Activated CD8-positive, alpha-beta memory T cell treated with anti-CD3 and anti-CD28 coated beads for 36 hours (primary cell): Measurements from ENCODE around the gene HCFC1. TPM values are rescaled to one million over a fixed set of nuclear protein-coding genes. Genes with fewer than 3 reads are reported as not detected.

ENCODE experiments used
- CTCF ChIA-PET: fragments of 350-600 bp; sonication (Branson Sonifier 250); formaldehyde crosslinking; loops from one replicate; lab custom pipeline; 2021; ENCODE audit warnings: antibody characterized with exemption; lab: Charles Lee
- POLR2A ChIA-PET: fragments of 350-600 bp; sonication (Branson Sonifier 250); formaldehyde crosslinking; loops from one replicate; lab custom pipeline; 2021; ENCODE audit warnings: antibody characterized with exemption; lab: Charles Lee
- total RNA-seq, 2 experiments: library from RNA; stranded (reverse); gene quantifications; one replicate each; pipeline ENCODE4 v1.2.3, GENCODE V29; 2021

The HCFC1 gene
- total RNA-seq, 2 experiments from 2014 or later = 136 to 142 TPM

DNA sequence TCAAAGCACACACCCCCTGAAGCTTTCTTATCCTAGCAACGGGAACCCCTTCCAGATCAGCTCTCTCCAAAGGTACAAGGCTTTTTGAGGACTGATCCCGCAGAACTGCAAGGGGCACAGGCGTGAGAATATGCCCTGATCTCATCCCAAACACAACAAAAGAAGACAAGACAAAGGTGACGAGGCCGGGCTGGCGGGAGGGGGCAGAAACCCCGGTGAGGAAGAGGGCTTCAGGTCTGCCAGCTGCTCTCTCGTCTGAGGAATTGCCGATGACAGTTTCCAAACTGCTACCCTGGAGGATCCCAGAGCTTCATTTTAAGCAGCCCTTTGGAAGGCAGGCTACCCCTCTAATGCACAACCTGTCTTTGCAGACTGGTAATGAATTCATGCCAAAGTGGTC is 3.4 kb downstream of the HCFC1 start:
- ChIA-PET CTCF (interaction anchor here (1.5 to 2.9 kb wide), 2 partner anchors 15 to 21 kb away, joined by 6 to 14 read pairs; no protein-coding TSS in a partner anchor), POLR2A (interaction anchor here (1.0 to 1.4 kb wide), 3 partner anchors 9 to 42 kb away, joined by 3 to 5 read pairs (median 5); partner anchors contain the start of gene ARHGAP4)

DNA sequence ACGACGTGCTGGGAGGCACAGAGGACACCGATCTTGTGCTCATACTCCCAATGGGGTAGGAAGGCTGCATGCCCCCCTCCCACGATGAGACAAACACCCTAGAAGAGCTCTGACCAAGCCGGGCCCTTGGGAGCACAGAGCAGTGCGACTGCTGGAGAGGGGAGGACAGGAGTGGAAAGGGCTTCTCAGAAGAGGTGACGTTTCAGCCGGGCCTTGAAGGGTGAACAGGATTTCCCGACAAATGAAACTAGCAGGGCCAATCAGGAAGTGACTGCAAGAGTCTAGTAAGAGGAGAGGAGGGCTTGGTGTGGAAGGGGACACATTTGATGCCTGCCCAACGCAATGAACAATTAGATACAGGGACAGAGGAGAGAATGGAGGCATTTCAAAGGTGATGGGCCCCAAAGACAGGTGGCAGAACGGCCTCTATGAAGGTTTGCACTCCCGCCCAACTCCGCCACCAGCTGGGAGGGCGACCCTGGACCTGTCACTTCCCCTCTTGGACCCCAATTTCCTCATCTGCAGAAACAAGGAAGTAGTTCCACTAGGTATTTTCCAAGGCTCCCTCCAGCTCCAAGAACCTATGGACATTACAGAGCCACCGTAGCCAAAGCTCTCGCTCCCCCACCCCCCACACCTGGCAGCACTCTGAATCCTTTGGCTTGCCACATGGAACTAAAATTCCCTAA is 3.9 kb downstream of the HCFC1 start:
- CTCF ChIA-PET = interaction anchor here (0.6 to 2.9 kb wide), 4 partner anchors 15 to 63 kb away, joined by 3 to 14 read pairs (median 6); no protein-coding TSS in a partner anchor

DNA sequence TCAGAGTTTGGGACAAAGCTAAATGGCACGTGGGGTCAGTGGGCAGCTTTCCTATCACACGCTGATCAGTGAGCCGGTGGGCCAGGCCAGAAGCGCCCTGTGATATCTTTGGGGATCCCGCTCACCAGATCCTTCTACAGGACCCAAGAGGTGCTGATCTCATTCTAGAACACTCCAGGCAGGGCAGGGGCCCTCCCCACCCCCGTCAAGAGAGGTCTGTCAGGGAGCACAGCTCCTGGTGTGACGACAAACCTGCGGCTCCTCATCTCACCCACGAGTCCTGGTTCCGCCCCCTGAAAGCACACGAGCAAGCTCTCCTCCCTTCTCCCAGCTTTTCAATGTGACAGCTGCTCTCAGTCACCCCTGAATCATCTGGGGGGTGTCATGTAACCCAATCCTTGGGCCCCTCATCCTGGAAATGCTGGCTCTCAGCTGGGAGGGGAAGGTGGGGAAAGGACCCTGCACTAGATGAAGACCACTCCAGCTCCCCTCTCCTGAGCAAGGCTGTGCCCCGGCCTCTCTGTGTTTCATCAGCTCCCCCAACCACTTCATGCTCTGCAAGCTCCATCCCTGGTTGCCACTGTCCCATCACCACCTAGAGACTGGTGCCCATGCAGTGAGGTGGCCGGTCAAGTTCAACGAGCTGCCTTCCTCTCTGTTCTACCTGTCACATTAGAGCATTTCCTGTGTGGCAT is 4.6 kb downstream of the HCFC1 start:
- ChIA-PET CTCF (interaction anchor here (0.6 to 2.9 kb wide), 5 partner anchors 15 to 64 kb away, joined by 3 to 14 read pairs (median 7); no protein-coding TSS in a partner anchor), POLR2A (interaction anchor here (0.7 to 1.3 kb wide), 4 partner anchors 14 to 46 kb away, joined by 4 to 5 read pairs (median 4); no protein-coding TSS in a partner anchor)

More for the DNA sequence above, 3.9 kb downstream of the HCFC1 start:
- POLR2A ChIA-PET = interaction anchor here (0.6 to 1.4 kb wide), 6 partner anchors 8 to 89 kb away, joined by 3 to 5 read pairs (median 4); partner anchors contain the start of gene ARHGAP4

DNA sequence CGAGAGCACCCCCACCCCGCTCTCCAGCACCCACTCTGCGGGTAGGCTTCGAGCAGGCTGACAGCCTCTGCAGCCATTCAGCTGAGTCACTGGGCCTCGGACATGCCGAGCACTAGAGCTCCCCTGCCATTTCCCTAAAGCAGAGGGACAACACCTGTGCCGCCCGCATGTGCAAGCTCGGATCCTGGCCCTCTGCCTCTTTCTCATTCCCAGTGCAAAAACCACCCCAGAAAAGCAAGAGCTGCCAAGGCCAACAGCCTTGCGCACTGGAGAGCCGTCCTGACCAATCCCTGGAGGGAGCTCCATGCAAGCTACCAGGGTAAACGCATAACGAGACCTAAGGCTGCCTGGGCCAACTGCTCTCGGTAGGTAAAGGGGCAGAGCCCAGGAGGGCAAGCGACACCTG is 5.3 kb downstream of the HCFC1 start:
- CTCF ChIA-PET = interaction anchor here (1.0 to 2.9 kb wide), 4 partner anchors 14 to 47 kb away, joined by 4 to 14 read pairs (median 8); no protein-coding TSS in a partner anchor
- POLR2A ChIA-PET = interaction anchor here (0.7 to 1.3 kb wide), 3 partner anchors 22 to 41 kb away, joined by 3 to 5 read pairs (median 4); partner anchors contain the start of gene RENBP

DNA sequence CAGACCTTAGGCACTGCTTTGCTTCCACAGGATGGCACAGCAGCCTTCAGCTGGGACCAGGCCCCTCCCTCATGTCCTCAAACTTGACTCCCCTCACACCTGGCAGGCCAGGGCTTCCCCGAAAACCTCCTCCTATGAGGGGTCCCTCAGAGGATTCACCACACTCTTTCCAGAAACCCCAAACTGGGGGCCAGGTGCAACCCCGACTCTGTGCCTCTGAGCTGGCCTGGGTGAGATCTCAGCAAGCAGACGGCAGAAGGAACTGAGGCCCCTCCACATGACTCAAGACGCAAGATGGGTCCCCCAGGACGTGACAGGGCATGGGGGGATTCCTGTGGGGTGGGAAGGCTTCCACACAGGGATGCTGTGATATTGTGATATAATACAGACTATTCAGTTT is 6.2 kb downstream of the HCFC1 start:
- CTCF ChIA-PET = interaction anchor here (1.0 to 2.9 kb wide), 3 partner anchors 13 to 41 kb away, joined by 3 to 14 read pairs (median 10); no protein-coding TSS in a partner anchor
- POLR2A ChIA-PET = no interaction called here

DNA sequence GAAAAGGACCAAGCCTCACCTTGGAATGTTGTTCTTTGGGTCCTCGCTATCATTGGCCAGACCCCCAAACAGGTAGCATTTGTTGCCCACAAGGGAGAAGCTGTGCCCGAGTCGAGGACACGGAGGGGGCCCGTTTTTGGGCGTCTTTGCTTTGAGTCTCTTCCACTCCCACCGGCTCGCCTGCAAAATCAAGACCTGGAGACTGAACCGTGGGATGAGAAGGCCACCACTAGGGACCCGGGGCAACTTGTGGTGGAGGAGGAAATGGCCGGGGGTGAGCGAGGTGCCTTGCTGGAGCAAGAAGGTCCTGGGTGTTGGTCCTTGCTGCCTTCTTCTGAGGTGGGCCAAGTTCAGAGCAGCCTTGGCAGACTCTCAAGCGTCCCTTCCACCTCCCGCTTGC is 7.5 kb downstream of the HCFC1 start:
- ChIA-PET CTCF (no interaction called here), POLR2A (no interaction called here)

DNA sequence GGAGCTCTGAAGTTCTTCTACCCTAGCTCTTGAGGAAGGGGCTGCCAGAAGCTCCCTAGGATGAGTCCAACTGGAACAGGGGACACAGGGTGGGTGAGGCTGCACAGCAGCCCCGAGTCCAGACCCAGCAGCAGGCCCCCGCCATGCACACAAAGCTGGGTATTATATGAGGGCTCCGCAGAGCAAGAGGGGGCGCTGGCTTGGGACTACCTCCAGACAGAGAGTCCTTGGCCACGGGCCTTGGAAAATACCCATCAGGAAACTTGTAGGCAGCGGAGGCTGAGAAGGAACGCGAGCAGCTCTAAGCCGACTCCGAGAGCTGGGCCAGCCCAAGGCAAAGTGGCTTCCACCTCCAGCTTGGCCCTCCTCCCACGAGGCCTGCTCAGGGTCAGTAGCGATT is 8.1 kb downstream of the HCFC1 start:
- POLR2A ChIA-PET = no interaction called here
- CTCF ChIA-PET = interaction anchor here (2.0 kb wide), 1 partner anchor 16 kb away, joined by 5 read pairs; no protein-coding TSS in a partner anchor

DNA sequence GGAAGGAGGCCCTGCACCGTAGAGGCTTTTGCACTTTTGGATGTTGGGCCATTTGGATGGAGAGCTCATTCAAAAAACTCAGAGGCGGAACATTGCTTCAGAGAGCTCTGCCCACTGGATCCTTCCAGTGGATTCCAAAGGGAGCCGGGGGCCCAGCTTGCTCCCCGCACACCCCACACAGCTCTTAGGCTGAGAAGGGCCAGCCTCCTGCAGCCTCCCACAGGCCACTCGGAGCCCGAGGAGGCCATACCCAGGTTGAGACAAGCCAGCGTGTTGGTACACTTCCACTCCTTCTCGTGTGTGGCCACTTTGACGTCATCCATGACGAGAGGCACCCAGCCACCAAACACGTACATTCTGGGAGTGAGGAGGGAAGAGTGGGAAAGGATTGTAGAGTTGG is 10.3 kb downstream of the HCFC1 start:
- ChIA-PET CTCF (interaction anchor here (0.6 kb wide), 1 partner anchor 47 kb away, joined by 3 read pairs; no protein-coding TSS in a partner anchor), POLR2A (interaction anchor here (1.2 kb wide), 1 partner anchor 9 kb away, joined by 3 read pairs; no protein-coding TSS in a partner anchor)

DNA sequence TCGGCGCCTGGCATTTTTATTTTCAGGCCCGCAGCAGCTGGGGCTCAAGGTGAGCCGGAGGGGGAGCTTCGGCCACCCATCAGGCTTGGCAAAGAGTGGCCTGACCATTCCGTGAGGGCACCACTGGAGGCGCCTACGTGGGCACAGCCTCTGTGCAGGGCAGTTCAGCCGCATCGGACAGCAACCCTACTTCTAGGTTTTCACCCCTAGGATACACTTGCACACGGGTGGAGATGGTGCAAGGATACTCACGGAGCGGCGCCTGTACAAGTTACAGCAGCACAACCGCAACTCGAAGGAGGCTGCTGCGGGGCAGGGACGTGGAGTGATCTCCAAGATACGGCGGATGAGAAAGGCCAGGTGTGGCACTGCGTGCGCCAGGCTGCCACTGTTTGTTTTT is 10.8 kb downstream of the HCFC1 start:
- CTCF ChIA-PET = no interaction called here
- POLR2A ChIA-PET = no interaction called here

DNA sequence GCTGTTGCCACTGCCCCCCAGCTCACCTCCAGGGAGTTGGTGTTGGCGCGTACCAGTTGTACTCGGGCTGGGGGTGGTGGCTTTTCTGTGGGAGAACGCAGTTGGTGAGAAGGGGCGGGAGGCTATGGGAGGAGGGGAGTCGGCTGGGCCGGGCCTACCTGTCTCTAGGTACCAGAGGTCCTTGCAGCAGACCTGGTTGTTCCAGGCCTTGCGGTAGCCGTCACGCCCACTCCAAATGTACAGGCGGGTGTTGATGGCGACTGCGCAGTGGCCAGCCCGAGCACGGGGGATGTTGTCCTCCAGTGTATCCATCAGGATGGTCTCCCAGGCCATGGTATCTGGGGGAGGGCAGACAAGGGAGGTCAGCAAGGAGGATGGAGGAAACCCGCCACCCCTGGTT is 11.5 kb downstream of the HCFC1 start:
- ChIA-PET POLR2A (interaction anchor here (1.2 kb wide), 1 partner anchor 8 kb away, joined by 3 read pairs; no protein-coding TSS in a partner anchor), CTCF (no interaction called here)

DNA sequence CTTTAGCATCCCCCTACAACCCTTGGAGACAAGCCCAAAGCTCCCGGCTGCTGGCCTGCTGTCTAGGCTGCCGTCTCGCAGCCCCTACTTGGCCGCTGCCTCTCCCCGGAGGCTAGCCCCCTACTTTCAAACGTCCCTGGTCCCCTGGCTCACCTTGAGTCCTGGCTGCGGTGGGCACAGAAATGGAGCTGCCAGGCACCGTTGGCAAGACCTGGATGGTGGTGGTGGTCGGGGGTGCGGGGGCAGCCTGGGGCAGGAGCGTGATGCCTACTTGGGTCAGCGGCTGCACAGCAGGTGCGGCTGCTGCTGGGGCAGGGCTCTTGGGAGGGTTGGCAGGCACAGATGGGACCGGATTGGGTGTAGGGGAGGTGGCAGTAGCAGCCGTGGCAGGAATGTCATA is 12.0 kb downstream of the HCFC1 start:
- ChIA-PET POLR2A (interaction anchor here (1.2 kb wide), 1 partner anchor 9 kb away, joined by 3 read pairs; no protein-coding TSS in a partner anchor), CTCF (no interaction called here)

DNA sequence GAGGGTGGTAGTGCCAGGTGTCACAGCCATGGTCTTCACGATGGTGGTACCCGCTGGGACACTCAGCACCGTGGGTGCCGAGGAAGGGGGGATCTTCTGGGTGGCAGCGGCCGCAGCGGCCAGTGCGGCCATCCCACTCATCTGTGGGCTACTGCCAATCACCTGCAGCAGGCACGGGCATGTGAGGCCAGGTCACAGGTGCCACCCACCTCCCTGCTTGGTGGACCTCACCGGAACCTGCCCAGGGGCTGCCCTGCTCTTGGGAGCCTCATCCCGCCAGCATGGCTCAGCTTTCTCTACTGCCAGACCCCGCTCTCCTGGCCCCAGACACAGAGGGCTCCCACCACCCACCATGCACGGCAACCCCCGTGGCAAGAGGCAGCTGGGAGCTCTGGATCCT is 13.0 kb downstream of the HCFC1 start:
- ChIA-PET CTCF (no interaction called here), POLR2A (interaction anchor here (1.2 kb wide), 1 partner anchor 10 kb away, joined by 3 read pairs; no protein-coding TSS in a partner anchor)

DNA sequence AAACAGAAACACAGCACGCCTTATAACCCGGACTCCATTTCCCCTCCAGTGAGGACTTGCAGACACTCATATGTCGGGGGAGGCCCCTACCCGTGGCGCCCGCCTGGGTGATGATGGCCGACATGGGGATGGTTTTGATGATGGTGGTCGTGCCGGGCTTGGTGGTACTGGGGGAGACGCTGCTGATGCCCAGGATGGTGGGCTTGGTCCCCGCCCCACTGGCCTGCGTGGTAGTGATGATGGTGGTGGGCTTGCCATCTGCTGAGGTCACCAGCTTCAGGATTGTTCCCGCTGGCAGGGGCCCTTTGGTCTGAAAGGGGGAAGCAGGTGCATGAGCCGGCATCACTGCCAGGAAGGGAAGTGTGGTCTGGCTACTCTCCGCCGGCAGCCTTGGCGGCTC is 14.4 kb downstream of the HCFC1 start:
- ChIA-PET POLR2A (no interaction called here), CTCF (no interaction called here)

DNA sequence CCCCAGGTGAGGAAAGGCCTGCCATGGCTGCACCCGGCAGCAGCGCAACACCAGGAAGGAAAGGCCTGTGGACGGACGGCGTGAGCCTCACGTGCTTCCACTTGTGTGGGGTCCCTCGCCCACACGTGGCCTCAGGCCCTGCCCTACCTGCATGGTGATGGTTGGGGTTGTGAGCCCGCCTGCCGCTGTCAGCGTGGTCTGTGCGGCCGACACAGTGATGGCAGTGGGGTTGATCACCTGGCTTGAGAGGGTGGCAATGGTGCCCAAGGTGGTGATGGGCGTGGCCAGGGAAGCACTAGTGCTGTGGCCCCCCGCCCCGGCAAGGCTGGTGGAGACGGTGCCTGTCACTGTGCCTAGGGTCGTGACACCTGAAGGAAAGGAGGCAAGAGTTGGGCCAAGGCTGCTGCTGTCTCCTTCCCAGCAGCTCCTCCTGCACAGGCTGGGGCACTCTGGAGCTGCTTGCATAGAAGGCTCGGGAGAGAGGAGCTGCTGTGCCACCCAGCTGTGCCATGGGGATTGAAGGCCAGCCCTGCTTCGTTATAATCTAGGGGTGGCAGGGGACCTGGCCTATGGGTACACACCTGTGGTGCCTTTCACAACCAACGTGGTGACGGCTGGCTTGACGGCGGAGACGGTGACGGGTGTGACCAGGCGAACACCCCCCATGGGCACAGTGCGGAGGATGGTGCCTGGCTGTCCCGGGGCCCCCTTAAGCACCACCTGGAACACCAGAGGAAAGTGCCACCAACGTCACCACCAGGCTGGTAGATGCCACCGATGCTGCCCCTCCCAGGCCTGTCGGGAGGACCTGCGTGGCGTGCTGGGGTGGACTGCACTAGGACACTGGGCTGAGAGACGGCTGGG is 15.3 kb downstream of the HCFC1 start:
- POLR2A ChIA-PET = no interaction called here
- CTCF ChIA-PET = no interaction called here

DNA sequence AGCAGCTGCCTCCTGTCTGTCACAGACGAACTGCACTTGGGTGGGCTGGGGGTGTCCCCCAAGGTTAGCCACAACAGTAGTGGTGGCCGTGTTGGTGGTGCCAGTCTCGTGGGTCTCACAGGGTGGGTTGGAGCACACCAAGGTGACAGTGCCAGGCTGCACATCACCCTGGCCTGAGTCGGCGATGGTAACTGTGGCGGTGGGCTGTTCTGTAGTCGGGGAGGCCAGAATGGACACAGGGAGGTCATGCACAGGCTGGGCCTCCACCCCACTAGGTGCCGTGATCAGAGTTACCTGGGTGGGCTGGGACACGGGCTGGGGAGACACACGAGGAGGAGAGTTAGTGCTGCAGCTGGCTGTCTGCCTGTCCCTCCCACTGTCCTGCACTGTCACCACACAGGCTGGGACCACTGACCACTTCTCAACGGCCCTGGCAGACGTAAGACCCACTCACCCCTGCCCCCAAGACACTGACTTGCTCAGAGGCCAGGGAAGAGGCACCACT is 16.3 kb downstream of the HCFC1 start:
- POLR2A ChIA-PET = no interaction called here
- CTCF ChIA-PET = no interaction called here

DNA sequence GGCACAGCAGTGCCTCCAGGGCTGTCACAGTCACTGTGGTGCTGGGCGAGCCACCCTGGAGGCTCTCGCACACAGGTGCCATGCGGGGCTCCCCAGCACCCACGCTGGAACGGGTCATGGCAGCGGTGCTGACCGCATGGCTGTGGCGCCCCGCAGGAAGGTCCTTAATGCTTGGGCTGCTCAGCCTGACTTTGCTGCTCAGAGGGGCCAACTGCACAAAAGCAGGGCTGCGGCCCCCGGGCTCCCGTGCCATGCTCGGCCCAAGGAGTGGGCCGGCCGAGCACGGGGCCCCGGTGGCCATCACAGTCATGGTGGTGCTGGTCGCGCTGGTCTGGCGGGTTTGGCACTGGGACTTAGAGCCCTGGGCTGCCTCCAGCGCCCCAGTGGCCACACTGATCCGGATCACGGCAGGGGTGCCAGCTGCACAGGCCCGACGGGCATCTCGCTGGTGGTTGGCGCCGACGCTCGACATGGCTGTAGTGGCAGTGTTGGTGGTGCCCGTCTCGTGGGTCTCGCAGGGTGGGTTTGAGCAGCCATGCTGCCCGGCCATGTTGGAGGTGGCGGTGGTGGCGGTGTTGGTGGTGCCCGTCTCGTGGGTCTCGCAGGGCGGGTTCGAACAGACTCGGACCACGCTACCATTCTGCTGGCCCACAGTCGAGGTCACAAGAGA is 16.9 kb downstream of the HCFC1 start:
- CTCF ChIA-PET = no interaction called here
- POLR2A ChIA-PET = no interaction called here

DNA sequence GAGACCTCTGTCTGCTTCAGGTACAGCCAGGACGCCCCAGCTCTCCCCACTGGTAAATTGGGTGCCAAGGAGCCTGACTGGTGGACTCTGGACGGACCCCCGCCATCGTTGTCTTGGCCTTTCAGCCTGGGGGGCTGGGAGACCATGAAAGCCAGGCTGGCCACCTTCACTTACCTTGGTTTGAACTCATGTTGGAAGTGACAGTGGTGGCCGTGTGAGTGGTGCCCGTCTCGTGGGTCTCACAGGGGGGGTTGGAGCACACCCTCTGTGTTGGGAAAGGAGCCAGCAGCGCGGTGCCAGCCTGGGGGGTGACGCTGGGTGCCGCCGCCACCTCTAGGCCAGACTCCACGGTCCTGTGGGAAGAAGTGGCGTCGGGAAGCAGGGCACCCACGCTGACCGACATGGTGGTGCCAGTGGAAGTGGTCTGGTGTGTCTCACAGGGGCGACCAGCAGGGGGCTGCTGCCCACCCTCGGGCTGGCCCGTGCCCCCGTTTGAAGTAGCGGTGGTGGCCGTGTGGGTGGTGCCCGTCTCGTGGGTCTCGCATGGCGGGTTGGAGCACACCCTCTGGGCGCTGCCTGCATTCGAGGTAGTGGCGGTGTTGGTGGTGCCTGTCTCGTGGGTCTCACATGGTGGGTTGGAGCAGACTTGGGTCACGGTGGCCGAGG is 17.6 kb downstream of the HCFC1 start:
- ChIA-PET CTCF (interaction anchor here (2.0 kb wide), 1 partner anchor 14 kb away, joined by 6 read pairs; no protein-coding TSS in a partner anchor), POLR2A (no interaction called here)
